Esophagus squamous epithelium (tissue), 4 donors: Measurements from ENCODE around the gene MRPS7.

Experiments used
- CTCF ChIP-seq, 6 experiments: fragments of 450-650 bp in 4 of 6; fragments of 200-600 bp in 2 of 6; sonication (generic) in 2 of 6; IDR thresholded peaks; one replicate each; pipeline ENCODE4 v1.5.1; 2016 to 2019; ENCODE audit warnings: antibody characterized with exemption in 6 of 6, mild to moderate bottlenecking in 4 of 6, moderate library complexity in 4 of 6
- POLR2A ChIP-seq, 4 donors: fragments of 450-650 bp; IDR thresholded peaks; one replicate each; pipeline ENCODE4 v1.6.1; 2017; ENCODE audit warnings: antibody characterized with exemption in 4 of 4, mild to moderate bottlenecking in 4 of 4, moderate library complexity in 3 of 4

- TF ChIP-seq CTCF (IDR thresholded peaks at IDR 0.05) (no peak), POLR2A (IDR thresholded peaks at IDR 0.05) (no peak)
These were observed 33.4 kb upstream of the MRPS7 start for GRCh38 chr17:75228305-75228704.
